ENCODE results near the gene KMT5B. TPM values are rescaled to one million over a fixed set of nuclear protein-coding genes. Genes with fewer than 3 reads are reported as not detected.
A peak's percentile ranks its signal among the peaks of the same experiment; 100 is the strongest.

The KMT5B gene
- total RNA-seq, 1 donor from 2014 or later = 17.5 TPM

GRCh38 chr11:68122936-68123539, 90.1 kb downstream of the KMT5B start:
- DNase-seq (ENCODE audit: low read depth) = no peak
- no peak for TF ChIP-seq CTCF (conservative IDR thresholded peaks at IDR 0.05; ENCODE audit: low read depth, low read length)
- no peak overlapping the region for H3K4me3 ChIP-seq (ENCODE audit: low read depth, low read length)

- H3K4me3 ChIP-seq (ENCODE audit: low read depth, low read length) = peak within 1 kb of the TSS; percentile 63
- no peak for DNase-seq (ENCODE audit: low read depth)
- no peak for TF ChIP-seq CTCF (conservative IDR thresholded peaks at IDR 0.05; ENCODE audit: low read depth, low read length)
Observed at GRCh38 chr11:68121067-68121899, 91.8 kb downstream of the KMT5B start, which contains the start of gene CHKA. Gene CHKA, minus strand, starts transcription at chr11:68121388. Its CDS starts 211 bp downstream, at chr11:68121177.

DNA sequence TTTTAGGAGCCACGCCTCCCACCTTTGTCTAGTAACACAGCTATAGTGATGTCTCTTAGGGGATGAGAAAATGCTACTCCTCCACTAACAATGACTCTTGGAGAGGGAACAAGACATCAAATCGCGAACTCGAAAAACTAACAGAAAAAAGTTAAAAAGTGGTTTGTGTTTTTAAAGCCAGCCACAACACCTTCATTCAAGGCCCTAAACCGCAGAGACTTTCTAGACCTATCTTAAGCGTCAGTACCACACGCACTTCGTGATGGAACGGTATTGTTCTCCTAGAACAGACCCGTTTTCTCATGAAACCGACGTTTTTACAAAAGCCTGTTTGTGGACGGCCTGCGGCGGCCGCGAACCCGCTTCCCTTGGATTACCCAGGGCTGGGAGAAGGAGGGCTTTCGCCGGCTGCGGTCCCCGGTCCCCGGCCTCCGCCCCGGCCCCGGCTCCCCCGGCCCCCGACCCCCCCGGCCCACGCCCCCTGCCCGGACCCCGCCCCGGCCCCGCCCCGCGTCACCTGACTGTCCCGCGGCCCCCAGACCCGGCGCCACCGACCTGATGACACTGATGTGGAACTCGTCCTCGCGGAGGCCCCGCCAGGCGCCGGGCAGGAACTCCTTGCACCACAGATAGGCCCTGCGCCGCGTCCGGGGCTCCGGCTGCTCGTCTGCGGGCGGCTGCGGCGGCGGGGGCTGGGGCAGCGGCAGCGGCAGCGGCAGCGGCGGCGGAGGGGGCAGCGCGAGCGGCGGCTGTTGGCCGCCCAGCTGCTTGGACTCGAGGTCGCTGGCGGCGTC, 92.6 kb downstream of the KMT5B start:
- no peak for DNase-seq (ENCODE audit: low read depth)
- peak overlapping the region; percentile 56 for H3K4me3 ChIP-seq (ENCODE audit: low read depth, low read length)
- no peak for TF ChIP-seq CTCF (conservative IDR thresholded peaks at IDR 0.05; ENCODE audit: low read depth, low read length)

GRCh38 chr11:68118706-68119448, 94.2 kb downstream of the KMT5B start:
- TF ChIP-seq CTCF (conservative IDR thresholded peaks at IDR 0.05; ENCODE audit: low read depth, low read length) = no peak
- no peak for DNase-seq (ENCODE audit: low read depth)
- H3K4me3 ChIP-seq (ENCODE audit: low read depth, low read length) = peak overlapping the region; percentile 37

GRCh38 chr11:68117853-68118470, 95.1 kb downstream of the KMT5B start:
- H3K4me3 ChIP-seq (ENCODE audit: low read depth, low read length) = no peak overlapping the region
- DNase-seq (ENCODE audit: low read depth) = no peak
- no peak for TF ChIP-seq CTCF (conservative IDR thresholded peaks at IDR 0.05; ENCODE audit: low read depth, low read length)

DNA sequence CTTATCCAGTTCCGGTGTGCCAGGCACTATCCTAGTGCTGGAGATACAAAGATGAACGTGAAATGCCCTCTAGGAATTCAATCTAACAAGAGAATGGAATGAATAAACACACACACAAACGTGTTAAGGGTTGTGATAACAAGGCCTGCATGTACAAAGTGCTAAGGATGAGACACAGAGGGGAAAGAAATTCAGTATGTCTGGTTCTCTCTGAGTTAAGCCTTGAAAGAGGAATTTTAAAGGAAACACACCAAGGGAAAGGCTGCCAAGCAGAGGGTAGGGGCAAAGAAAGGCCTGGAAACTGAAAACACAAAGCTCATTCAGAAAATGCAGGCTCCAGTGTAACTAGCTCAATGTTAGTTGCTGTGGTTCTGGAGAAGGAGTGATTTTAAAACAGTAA, 96.1 kb downstream of the KMT5B start:
- no peak overlapping the region for H3K4me3 ChIP-seq (ENCODE audit: low read depth, low read length)
- no peak for DNase-seq (ENCODE audit: low read depth)
- TF ChIP-seq CTCF (conservative IDR thresholded peaks at IDR 0.05; ENCODE audit: low read depth, low read length) = no peak

Measured in epithelial cell of proximal tubule (primary cell).